Caco-2 (cell line): ENCODE results near the gene PGAM2. TPM values are rescaled to one million over a fixed set of nuclear protein-coding genes. Genes with fewer than 3 reads are reported as not detected.
"Not testable (repeated sequence)": the region's sequence is repeated elsewhere in the genome, so short reads cannot be mapped to it uniquely, and the experiment has no call there.

Experiments
- BruUV-seq: library from RNA; stranded (reverse); fragments of 400-500 nt; replicated peaks from 2 replicates; lab custom pipeline; 2021; lab: Mats Ljungman, UMichigan
- CTCF ChIA-PET: fragments of 300-600 bp; sonication (Branson Sonifier 250); formaldehyde crosslinking; loops from one replicate; lab custom pipeline; 2022; ENCODE audit warnings: antibody characterized with exemption; lab: Charles Lee
- POLR2A ChIA-PET: fragments of 300-600 bp; sonication (Branson Sonifier 250); formaldehyde crosslinking; loops from one replicate; lab custom pipeline; 2022; ENCODE audit warnings: antibody characterized with exemption; lab: Charles Lee
- DNase-seq, 2 experiments: peaks; one replicate each; pipeline versions ENCODE4 v3.0.0 to v3.0.0-alpha.2; 2020 to 2022
- H3K27me3 ChIP-seq: replicated peaks from 2 replicates; pipeline ENCODE4 v1.6.0; 2011; ENCODE audit warnings: low read length; ENCODE audit not compliant: control insufficient read depth, insufficient read depth
- H3K36me3 ChIP-seq: 2 replicates; pipeline ENCODE4 v1.5.1; 2011; ENCODE audit warnings: low read length; ENCODE audit not compliant: control insufficient read depth, insufficient read depth
- H3K4me1 ChIP-seq: fragments of 250-450 bp; sonication (Bioruptor Pico); 2 replicates; pipeline ENCODE4 v1.5.1; 2020; ENCODE audit warnings: mild to moderate bottlenecking
- H3K4me3 ChIP-seq: 2 replicates; pipeline ENCODE4 v1.5.1; 2011; ENCODE audit warnings: low read depth, mild to moderate bottlenecking, control low read depth, low read length
- H3K9me3 ChIP-seq: fragments of 250-450 bp; sonication (Bioruptor Pico); 2 replicates; pipeline ENCODE4 v1.5.1; 2020; ENCODE audit warnings: mild to moderate bottlenecking, moderate library complexity
- H3K27ac Mint-ChIP-seq: one replicate; pipeline ENCODE4 v1.8.0; 2022; ENCODE audit warnings: mixed read lengths; ENCODE audit not compliant: unreplicated experiment
- H3K27me3 Mint-ChIP-seq: one replicate; pipeline ENCODE4 v1.8.0; 2022; ENCODE audit warnings: mixed read lengths; ENCODE audit not compliant: insufficient read depth, unreplicated experiment
- H3K36me3 Mint-ChIP-seq: one replicate; pipeline ENCODE4 v1.8.0; 2022; ENCODE audit warnings: mild to moderate bottlenecking, mixed read lengths; ENCODE audit not compliant: insufficient read depth, unreplicated experiment
- H3K4me1 Mint-ChIP-seq: one replicate; pipeline ENCODE4 v1.8.0; 2022; ENCODE audit warnings: low read depth, mixed read lengths; ENCODE audit not compliant: unreplicated experiment
- H3K4me3 Mint-ChIP-seq: one replicate; pipeline ENCODE4 v1.8.0; 2022; ENCODE audit warnings: mild to moderate bottlenecking, moderate library complexity, mixed read lengths; ENCODE audit not compliant: unreplicated experiment
- H3K9me3 Mint-ChIP-seq: one replicate; pipeline ENCODE4 v1.8.0; 2022; ENCODE audit warnings: mixed read lengths; ENCODE audit not compliant: unreplicated experiment
- intact Hi-C: fragments of 100-400 bp; cut with micrococcal nuclease; formaldehyde crosslinking; loops from one replicate; pipeline ENCODE4 v1.10.0; 2022; ENCODE audit not compliant: unreplicated experiment
- total RNA-seq: library from RNA; stranded (reverse); gene quantifications from 2 replicates; pipeline ENCODE4 v1.2.3, GENCODE V29; 2022

The PGAM2 gene
- total RNA-seq, 1 experiment from 2014 or later, result not detected

- H3K9me3 ChIP-seq, H3K27me3 ChIP-seq, POLR2A ChIA-PET, intact Hi-C loops, H3K27ac Mint-ChIP-seq, H3K36me3 Mint-ChIP-seq, CTCF ChIA-PET, H3K27me3 Mint-ChIP-seq, H3K36me3 ChIP-seq, BruUV-seq, H3K4me1 Mint-ChIP-seq, DNase-seq, H3K4me1 ChIP-seq, H3K4me3 ChIP-seq, H3K9me3 Mint-ChIP-seq, H3K4me3 Mint-ChIP-seq: not testable (repeated sequence)
Measured at GRCh38 chr7:44033971-44034844, 31.2 kb downstream of the PGAM2 start.

- H3K27me3 Mint-ChIP-seq, H3K4me3 Mint-ChIP-seq, intact Hi-C loops, H3K9me3 Mint-ChIP-seq, H3K4me1 Mint-ChIP-seq, DNase-seq, H3K27me3 ChIP-seq, POLR2A ChIA-PET, H3K36me3 ChIP-seq, H3K36me3 Mint-ChIP-seq, BruUV-seq, H3K27ac Mint-ChIP-seq, H3K9me3 ChIP-seq, H3K4me3 ChIP-seq, H3K4me1 ChIP-seq, CTCF ChIA-PET: not testable (repeated sequence)
Measured at GRCh38 chr7:44032031-44032430, 33.3 kb downstream of the PGAM2 start.

- H3K4me3 ChIP-seq, H3K9me3 ChIP-seq, H3K27me3 ChIP-seq, intact Hi-C loops, H3K27me3 Mint-ChIP-seq, H3K27ac Mint-ChIP-seq, CTCF ChIA-PET, H3K4me1 Mint-ChIP-seq, H3K4me1 ChIP-seq, H3K4me3 Mint-ChIP-seq, DNase-seq, H3K9me3 Mint-ChIP-seq, H3K36me3 ChIP-seq, BruUV-seq, POLR2A ChIA-PET, H3K36me3 Mint-ChIP-seq: not testable (repeated sequence)
Measured at GRCh38 chr7:44031319-44031718, 34.0 kb downstream of the PGAM2 start.

GRCh38 chr7:44030029-44030428 lies 35.3 kb downstream of the PGAM2 start:
- POLR2A ChIA-PET, H3K9me3 ChIP-seq, DNase-seq, H3K36me3 Mint-ChIP-seq, H3K27me3 ChIP-seq, H3K27ac Mint-ChIP-seq, H3K4me3 Mint-ChIP-seq, H3K4me3 ChIP-seq, CTCF ChIA-PET, intact Hi-C loops, H3K4me1 Mint-ChIP-seq, H3K9me3 Mint-ChIP-seq, H3K27me3 Mint-ChIP-seq, H3K4me1 ChIP-seq, H3K36me3 ChIP-seq, BruUV-seq: not testable (repeated sequence)

GRCh38 chr7:44029433-44029832 lies 35.9 kb downstream of the PGAM2 start:
- H3K27me3 Mint-ChIP-seq, POLR2A ChIA-PET, H3K27ac Mint-ChIP-seq, CTCF ChIA-PET, DNase-seq, H3K9me3 ChIP-seq, H3K27me3 ChIP-seq, H3K36me3 Mint-ChIP-seq, H3K9me3 Mint-ChIP-seq, H3K36me3 ChIP-seq, H3K4me1 ChIP-seq, H3K4me1 Mint-ChIP-seq, H3K4me3 ChIP-seq, BruUV-seq, intact Hi-C loops, H3K4me3 Mint-ChIP-seq: not testable (repeated sequence)

GRCh38 chr7:44022796-44023467 lies 42.4 kb downstream of the PGAM2 start:
- H3K4me3 Mint-ChIP-seq, H3K27me3 ChIP-seq, H3K27me3 Mint-ChIP-seq, H3K9me3 Mint-ChIP-seq, H3K27ac Mint-ChIP-seq, DNase-seq, H3K36me3 ChIP-seq, H3K4me3 ChIP-seq, H3K36me3 Mint-ChIP-seq, H3K4me1 Mint-ChIP-seq, H3K9me3 ChIP-seq, H3K4me1 ChIP-seq, intact Hi-C loops, BruUV-seq, CTCF ChIA-PET: not testable (repeated sequence)
- POLR2A ChIA-PET, result interaction anchor here (0.7 kb wide), 1 partner anchor 551 kb away, joined by 3 read pairs; no protein-coding TSS in a partner anchor
